Right atrium auricular region (tissue), 2 donors: ENCODE measurements around the gene DUSP3. TPM values are rescaled to one million over a fixed set of nuclear protein-coding genes. Genes with fewer than 3 reads are reported as not detected.

ENCODE experiments used
- DNase-seq: peaks from one replicate; pipeline ENCODE4 v3.0.0-alpha.2; 2019; ENCODE audit warnings: low spot score
- H3K27ac ChIP-seq, 2 donors: fragments of 200-600 bp; sonication (generic); 1 replicate in 1 of 2; 2 replicates in 1 of 2; pipeline ENCODE4 v1.5.1; 2016 to 2019
- H3K27me3 ChIP-seq, 2 donors: fragments of 200-600 bp; sonication (generic); one replicate each; pipeline versions ENCODE4 v1.5.1 to v1.6.0; 2017 to 2019
- H3K36me3 ChIP-seq: fragments of 200-600 bp; sonication (generic); one replicate; pipeline ENCODE4 v1.5.1; 2016
- H3K4me1 ChIP-seq, 2 donors: fragments of 200-600 bp; sonication (generic); one replicate each; pipeline versions ENCODE4 v1.5.1 to v1.6.0; 2017 to 2019
- H3K4me3 ChIP-seq, 2 donors: fragments of 200-600 bp; sonication (generic); 1 replicate in 1 of 2; 2 replicates in 1 of 2; pipeline ENCODE4 v1.5.1; 2017 to 2019; ENCODE audit warnings: mild to moderate bottlenecking in 1 of 2, moderate library complexity in 1 of 2
- H3K9me3 ChIP-seq, 2 donors: fragments of 200-600 bp; sonication (generic); one replicate each; pipeline ENCODE4 v1.5.1; 2019
- CTCF ChIP-seq, 2 donors: fragments of 200-600 bp; sonication (generic); IDR thresholded peaks; one replicate each; pipeline ENCODE4 v1.5.1; 2019; ENCODE audit warnings: antibody characterized with exemption in 2 of 2
- total RNA-seq, 2 donors: library from RNA; depleted of rRNA; stranded (reverse); fragments of >200 nt; gene quantifications; one replicate each; pipeline ENCODE4 v1.1.0, GENCODE V29; 2016

Gene DUSP3
- total RNA-seq, 2 donors from 2014 or later, result 151 to 175 TPM

GRCh38 chr17:43810226-43810715 lies 31.5 kb upstream of the DUSP3 start:
- H3K27me3 ChIP-seq, result no peaks in the 10 kb centered on the region
- H3K4me3 ChIP-seq, result no peak overlapping the region
- H3K36me3 ChIP-seq, result peaks cover 98% of the 10 kb centered on the region
- DNase-seq, result no peak
- H3K4me1 ChIP-seq, result no peaks in the 10 kb centered on the region
- no peaks in the 10 kb centered on the region for H3K9me3 ChIP-seq
- no peak for TF ChIP-seq CTCF (IDR thresholded peaks at IDR 0.05)
- no peak overlapping the region for H3K27ac ChIP-seq

GRCh38 chr17:43809121-43809520 lies 30.3 kb upstream of the DUSP3 start:
- no peak for TF ChIP-seq CTCF (IDR thresholded peaks at IDR 0.05)
- no peaks in the 10 kb centered on the region for H3K27me3 ChIP-seq

GRCh38 chr17:43808076-43808475 lies 29.3 kb upstream of the DUSP3 start:
- no peak overlapping the region for H3K27ac ChIP-seq
- no peaks in the 10 kb centered on the region for H3K27me3 ChIP-seq
- H3K9me3 ChIP-seq, result no peaks in the 10 kb centered on the region
- DNase-seq, result no peak
- peaks cover 95% of the 10 kb centered on the region for H3K36me3 ChIP-seq
- no peaks in the 10 kb centered on the region for H3K4me1 ChIP-seq
- H3K4me3 ChIP-seq, result no peak overlapping the region
- TF ChIP-seq CTCF (IDR thresholded peaks at IDR 0.05), result no peak

More at GRCh38 chr17:43809121-43809520, 30.3 kb upstream of the DUSP3 start:
- DNase-seq, result no peak
- H3K27ac ChIP-seq, result no peak overlapping the region
- H3K4me1 ChIP-seq, result no peaks in the 10 kb centered on the region
- no peak overlapping the region for H3K4me3 ChIP-seq
- H3K36me3 ChIP-seq, result peaks cover 96% of the 10 kb centered on the region
- no peaks in the 10 kb centered on the region for H3K9me3 ChIP-seq

- TF ChIP-seq CTCF (IDR thresholded peaks at IDR 0.05), result no peak
- DNase-seq, result no peak
- Histone ChIP-seq H3K4me3 (no peak overlapping the region), H3K4me1 (no peaks in the 10 kb centered on the region), H3K36me3 (peaks cover 94% of the 10 kb centered on the region), H3K9me3 (no peaks in the 10 kb centered on the region), H3K27me3 (no peaks in the 10 kb centered on the region), H3K27ac (no peak overlapping the region)
Observed at GRCh38 chr17:43805117-43805516, 26.3 kb upstream of the DUSP3 start.

- peaks cover 83% of the 10 kb centered on the region for H3K36me3 ChIP-seq
- TF ChIP-seq CTCF (IDR thresholded peaks at IDR 0.05), result no peak
- H3K4me1 ChIP-seq, result no peaks in the 10 kb centered on the region
- H3K9me3 ChIP-seq, result no peaks in the 10 kb centered on the region
- H3K27ac ChIP-seq, result no peak overlapping the region
- H3K4me3 ChIP-seq, result no peak overlapping the region
- no peak for DNase-seq
- H3K27me3 ChIP-seq, result no peaks in the 10 kb centered on the region
Observed at GRCh38 chr17:43803758-43804157, 25.0 kb upstream of the DUSP3 start.

GRCh38 chr17:43801844-43802243 lies 23.1 kb upstream of the DUSP3 start:
- peaks cover 64% of the 10 kb centered on the region for H3K36me3 ChIP-seq

More at GRCh38 chr17:43801844-43802243, 23.1 kb upstream of the DUSP3 start:
- no peak overlapping the region for H3K4me3 ChIP-seq
- no peaks in the 10 kb centered on the region for H3K27me3 ChIP-seq
- TF ChIP-seq CTCF (IDR thresholded peaks at IDR 0.05), result no peak
- no peak overlapping the region for H3K27ac ChIP-seq
- no peaks in the 10 kb centered on the region for H3K9me3 ChIP-seq
- no peak for DNase-seq
- H3K4me1 ChIP-seq, result no peaks in the 10 kb centered on the region
